HG03575 (cell line): ENCODE results near the gene CARD10.

Source experiments
- ATAC-seq: cut with Tn5 transposase; IDR thresholded peaks from one replicate; pipeline ENCODE4 v1.9.1; 2021; ENCODE audit not compliant: unreplicated experiment, insufficient number of reproducible peaks, low FRiP score; ENCODE audit errors: extremely low read depth

CARD10 gene

DNA sequence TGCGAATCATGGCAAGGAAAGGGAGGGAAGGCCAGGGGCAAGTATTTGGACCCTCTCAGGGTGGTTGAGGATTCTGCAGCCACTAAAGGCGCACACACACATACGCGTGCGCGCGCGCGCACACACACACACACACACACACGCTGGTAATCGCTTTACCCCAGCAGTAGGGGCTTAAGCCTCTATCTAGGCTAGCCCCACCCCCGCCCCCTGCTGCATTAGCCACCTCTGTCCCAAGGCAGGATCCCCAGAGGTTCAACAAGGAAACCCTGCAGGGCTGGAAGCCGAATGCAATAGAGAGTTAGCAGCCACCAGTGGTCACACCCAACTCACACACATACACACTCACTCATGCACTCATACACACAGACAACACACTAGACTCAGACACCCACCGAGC is 63.3 kb downstream of the CARD10 start:
- ATAC-seq: no peak

DNA sequence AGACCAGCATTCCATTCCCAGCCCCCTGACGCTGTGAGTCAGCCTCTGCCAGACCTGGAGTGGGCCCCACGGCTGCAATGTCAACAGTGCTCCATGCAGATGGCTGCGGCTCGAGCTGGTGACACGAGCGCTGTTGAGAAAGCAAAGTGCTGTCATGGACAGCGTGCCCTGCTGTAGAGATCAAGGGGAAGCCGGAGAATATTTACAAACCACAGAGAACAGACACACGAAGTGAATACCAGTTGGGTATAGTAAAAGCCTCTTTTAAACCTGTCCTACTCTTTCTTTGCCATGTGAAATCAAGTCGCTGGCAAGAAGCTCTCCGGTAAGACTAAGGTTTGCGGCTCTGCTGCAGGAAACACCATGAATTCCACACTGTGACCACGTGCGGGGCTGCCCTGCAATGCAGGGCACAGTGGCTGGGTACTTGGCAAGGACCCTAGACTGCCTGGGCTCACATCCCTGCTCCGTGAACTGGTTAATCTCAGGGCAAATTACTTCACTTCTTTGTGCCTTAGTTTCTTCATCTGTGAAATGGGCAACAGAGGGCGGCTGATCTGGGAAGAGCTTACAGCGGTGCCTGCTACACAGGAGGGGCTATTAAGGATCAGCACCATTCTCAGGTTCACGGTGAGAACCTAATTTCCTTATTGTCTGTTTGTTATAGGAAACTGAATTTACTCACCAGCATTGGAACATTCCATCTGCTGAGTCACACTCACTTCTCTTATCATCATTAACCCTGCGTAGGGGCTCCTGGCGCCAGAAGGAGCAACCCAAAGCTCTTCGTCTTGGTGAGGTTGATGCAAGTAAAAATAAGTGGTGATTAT is 64.1 kb downstream of the CARD10 start:
- no peak for ATAC-seq

DNA sequence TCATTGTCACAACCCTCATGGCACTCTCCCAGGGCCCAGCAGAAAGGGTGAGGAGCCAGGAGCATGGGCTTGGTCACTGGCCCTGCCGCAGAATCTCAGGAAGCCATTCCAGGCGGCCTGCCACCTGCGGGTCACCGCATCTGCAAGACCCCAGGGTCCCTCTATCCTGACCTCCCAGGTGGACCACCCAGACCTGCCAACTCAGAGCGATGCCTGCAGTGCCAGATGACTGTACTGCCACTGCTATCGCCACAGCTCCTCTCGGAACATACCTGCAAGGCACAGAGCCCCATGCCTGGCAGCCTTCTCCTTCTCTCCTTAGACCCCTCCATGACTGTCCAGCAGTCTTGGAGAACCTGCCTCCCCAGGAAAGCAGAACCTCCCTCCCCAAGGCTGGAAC is 65.5 kb downstream of the CARD10 start:
- ATAC-seq: no peak

DNA sequence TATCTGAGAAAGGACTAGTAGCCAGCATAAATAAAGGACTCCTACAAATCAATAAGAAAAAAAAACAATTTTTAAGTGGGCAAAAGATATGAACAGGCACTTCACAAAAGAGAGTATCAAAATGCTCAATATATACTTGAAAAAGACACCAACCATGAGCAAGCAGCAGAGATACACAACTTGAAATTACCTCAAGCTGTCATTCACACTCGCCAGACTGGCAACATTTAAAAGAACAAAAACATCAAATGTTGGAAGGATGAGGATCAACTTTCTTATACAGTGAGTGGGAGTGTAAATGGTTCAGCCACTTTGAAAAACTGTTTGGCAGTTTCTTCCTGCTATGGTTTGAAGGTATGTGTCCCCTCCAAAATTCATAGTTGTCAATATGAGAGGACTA is 68.0 kb downstream of the CARD10 start:
- no peak for ATAC-seq

DNA sequence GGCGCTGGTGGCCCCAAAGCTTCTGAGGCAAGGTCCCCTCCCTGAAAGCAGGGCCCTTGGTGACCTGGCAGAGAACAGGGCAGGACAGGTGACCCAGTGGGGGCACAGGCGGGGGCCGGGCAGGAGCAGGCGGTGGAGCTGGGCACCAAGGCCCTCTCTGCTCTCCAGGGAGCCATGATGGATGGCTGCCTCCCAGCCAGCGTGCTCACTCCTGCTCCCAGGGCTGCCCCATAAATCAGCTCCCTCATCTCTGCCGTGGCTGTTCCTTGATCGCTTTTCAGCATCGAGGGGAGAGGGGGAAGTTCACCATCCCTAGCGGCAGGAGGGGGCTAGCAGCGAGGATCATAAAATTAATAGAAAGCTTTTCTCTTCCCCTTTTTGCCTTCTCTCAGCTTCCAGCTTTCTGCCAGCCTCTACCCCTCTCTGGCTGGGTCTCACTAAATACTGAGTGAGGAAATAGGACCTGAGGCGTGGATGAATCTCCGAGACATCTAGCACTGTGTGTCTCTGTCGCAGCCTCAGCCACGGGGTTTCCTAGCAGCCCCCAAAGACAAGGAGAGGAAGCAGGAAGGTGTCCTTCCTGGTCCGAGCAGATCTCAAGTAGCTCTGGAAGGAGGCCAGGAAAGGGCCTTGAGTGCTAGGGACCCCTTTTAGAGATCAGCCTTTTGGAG is 69.7 kb downstream of the CARD10 start:
- no peak for ATAC-seq

DNA sequence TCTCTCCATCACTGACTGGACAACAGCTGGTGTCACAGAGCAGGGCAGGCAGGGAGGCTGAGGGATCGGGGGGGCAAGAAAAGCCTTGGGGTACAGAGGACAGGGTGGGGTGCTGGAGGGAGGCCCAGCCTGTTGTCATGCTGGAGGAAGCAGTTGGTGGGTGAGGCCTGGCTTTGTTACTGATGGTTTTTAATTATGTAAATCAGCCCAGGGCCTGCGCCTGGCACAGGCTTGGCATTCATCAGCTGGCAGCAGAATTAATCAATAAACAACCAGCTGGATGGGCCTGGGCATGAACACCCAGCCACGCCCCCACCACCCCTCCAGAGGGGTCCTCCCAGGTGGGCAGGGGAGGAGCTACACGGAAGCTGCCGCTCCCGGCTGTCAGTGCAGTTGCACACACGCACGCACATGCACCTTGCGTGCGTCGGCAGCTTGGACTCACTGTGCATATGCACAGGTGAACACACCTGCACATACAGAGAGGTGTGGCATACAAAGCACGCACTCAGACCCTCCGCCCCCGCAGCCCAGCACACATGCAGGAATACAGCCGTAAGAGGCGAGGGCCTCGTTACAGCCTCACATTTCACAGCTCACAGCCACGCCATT is 70.6 kb downstream of the CARD10 start:
- ATAC-seq: no peak

DNA sequence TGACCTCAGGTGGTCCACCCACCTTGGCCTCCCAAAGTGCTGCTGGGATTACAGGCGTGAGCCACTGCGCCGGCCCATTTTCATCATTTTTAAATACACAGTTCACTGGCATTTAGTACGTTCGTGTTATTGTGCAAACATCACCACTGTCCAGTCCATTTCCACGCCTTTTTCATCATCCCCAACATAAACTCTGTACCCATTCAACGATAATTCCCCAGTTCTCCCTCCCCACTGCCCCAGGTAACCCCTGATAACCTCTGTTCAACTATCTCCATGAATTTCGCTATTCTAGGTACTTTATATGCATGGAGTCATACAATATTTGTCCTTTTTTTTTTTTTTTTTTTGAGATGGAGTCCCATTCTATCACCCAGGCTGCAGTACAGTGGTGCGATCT is 73.7 kb downstream of the CARD10 start:
- ATAC-seq: no peak

DNA sequence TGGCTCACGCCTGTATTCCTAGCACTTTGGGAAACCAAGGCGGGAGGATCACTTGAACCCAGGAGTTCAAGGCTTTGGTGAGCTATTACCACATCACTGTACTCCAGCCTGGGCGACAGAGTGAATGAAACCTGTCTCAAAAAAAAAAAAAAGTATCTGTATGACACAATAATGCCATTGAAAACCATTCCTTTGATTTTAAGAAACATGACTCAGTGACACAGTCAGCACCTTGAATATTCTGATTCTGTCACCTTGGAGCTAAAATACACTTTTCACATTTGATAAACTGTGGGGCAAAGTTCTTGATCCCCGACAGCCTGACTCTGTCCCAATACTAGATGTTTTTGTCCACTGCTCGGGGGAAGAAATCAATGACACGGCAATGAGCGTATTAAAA is 75.2 kb downstream of the CARD10 start:
- no peak for ATAC-seq

DNA sequence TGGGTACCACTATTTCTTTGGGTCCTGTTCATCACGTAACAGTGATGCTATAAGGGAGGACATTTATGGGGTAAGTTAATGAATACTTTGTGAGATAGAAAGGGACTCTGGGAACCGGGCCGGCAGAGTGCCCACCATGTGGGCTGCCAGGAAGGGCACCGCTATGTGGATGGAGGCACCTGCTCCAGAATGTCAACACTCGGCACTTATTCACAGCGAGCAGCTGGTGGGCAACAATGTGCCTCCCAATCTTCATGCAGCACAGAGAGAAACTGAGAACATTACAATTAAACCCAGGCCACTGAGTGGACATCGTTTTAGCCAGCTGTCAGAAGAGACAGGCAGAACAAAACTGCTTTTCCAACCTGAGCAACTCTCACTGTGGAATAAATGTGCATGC is 76.1 kb downstream of the CARD10 start:
- ATAC-seq: no peak

DNA sequence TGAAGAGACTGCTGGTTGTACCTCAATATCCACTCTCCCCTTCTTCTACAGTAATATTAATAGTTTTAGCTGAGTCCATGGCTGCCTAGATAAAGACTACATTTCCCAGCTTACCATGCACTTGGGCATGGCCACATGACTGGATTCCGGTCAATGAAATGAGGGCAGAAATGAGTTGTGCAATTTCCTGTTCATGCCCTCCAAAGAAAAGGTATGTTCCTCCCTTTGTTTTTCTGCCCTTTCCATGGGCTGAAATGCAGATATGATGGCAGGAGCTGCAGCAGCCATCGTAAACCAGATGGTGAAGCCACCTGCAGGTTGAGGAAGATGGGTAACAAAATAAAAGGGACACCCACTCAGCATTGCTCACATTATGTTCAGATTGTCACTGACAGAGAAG is 76.7 kb downstream of the CARD10 start:
- no peak for ATAC-seq

DNA sequence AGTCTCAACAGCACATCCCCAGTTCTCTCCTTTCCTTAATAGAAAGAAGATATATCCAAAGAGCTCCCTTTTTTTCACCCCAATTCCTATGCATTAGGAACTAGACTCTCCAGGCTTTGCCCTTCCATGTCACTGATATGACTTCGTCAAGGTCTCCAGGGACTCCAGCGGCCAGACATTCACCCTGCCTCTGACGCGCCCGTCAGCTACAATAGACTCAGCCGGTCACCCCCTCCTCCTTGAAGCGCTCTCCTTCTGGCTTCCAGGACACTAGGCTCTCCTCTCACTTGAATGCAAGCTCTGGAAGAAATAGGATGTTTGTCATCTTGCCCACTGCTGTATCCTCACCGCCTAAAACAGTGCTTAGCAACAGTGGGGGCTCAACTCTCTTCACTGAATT is 77.1 kb downstream of the CARD10 start:
- ATAC-seq: no peak

DNA sequence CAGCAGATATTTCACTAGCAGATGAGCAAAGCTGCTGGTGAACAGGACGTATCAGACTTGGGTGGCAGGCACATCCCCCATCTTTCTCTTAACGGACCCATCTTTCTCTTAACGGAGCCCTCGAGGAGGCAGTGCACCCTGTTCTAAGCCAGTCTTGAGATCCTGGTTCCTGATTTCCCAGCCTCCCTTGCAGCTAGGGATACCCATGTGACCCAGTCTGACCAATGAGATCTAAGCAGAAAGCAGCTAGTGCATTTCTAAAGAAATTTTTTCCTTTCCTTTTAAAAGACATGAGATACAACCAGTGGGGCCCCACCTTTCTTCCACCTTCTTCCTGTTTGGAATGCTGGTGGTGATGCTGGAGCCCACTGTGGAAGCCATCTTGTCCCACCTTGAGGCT is 78.3 kb downstream of the CARD10 start:
- no peak for ATAC-seq
